Osteoblast (primary cell): Measurements from ENCODE around the gene NAV3. TPM values are rescaled to one million over a fixed set of nuclear protein-coding genes. Genes with fewer than 3 reads are reported as not detected.

Experiments used
- DNase-seq: peaks from one replicate; pipeline ENCODE4 v3.0.0; 2011; ENCODE audit warnings: low spot score, mixed read lengths; ENCODE audit not compliant: insufficient read length; ENCODE audit errors: missing footprints
- H2AFZ ChIP-seq: 2 replicates; pipeline ENCODE4 v1.6.0; 2011; ENCODE audit warnings: mild to moderate bottlenecking, low read length
- H3K27ac ChIP-seq: 2 replicates; pipeline ENCODE4 v1.5.1; 2011; ENCODE audit warnings: mild to moderate bottlenecking, low read depth, low read length, moderate library complexity
- H3K27me3 ChIP-seq: 2 replicates; pipeline ENCODE4 v1.6.0; 2012; ENCODE audit warnings: mild to moderate bottlenecking, control low read depth, inconsistent platforms, low read length, moderate library complexity; ENCODE audit not compliant: insufficient read depth
- H3K36me3 ChIP-seq: 2 replicates; pipeline ENCODE4 v1.5.1; 2011; ENCODE audit warnings: mild to moderate bottlenecking, low read length, control low read depth, moderate library complexity; ENCODE audit not compliant: insufficient read depth
- H3K4me1 ChIP-seq: 2 replicates; pipeline ENCODE4 v1.5.1; 2011; ENCODE audit warnings: mild to moderate bottlenecking, low read length, control low read depth, moderate library complexity; ENCODE audit not compliant: insufficient read depth
- H3K4me2 ChIP-seq: 2 replicates; pipeline ENCODE4 v1.6.0; 2011; ENCODE audit warnings: mild to moderate bottlenecking, low read length; ENCODE audit not compliant: insufficient read depth
- H3K4me3 ChIP-seq: fragments of 200-600 bp; sonication (generic); 3 replicates; pipeline ENCODE4 v1.5.1; 2012; ENCODE audit warnings: mild to moderate bottlenecking, low read length, inconsistent platforms; ENCODE audit not compliant: insufficient read depth
- H3K79me2 ChIP-seq: 2 replicates; pipeline ENCODE4 v1.6.0; 2012; ENCODE audit warnings: mild to moderate bottlenecking, low read length, control low read depth, inconsistent platforms; ENCODE audit not compliant: insufficient read depth
- H3K9me3 ChIP-seq: 2 replicates; pipeline ENCODE4 v1.5.1; 2011; ENCODE audit warnings: low read depth, low read length, control low read depth
- H4K20me1 ChIP-seq: 2 replicates; pipeline ENCODE4 v1.6.0; 2012; ENCODE audit warnings: mild to moderate bottlenecking, low read length, control low read depth; ENCODE audit not compliant: insufficient read depth
- CTCF ChIP-seq: IDR thresholded peaks from 2 replicates; pipeline ENCODE4 v1.5.1; 2011; ENCODE audit warnings: mild to moderate bottlenecking, low read depth, low read length, moderate library complexity; ENCODE audit errors: extremely low read depth
- total RNA-seq: library from RNA; depleted of rRNA; stranded (reverse); fragments of >200 nt; gene quantifications from 2 replicates; pipeline ENCODE4 v1.2.3, GENCODE V29; 2012

NAV3 gene
- total RNA-seq, 1 donor = 84.7 TPM

DNA sequence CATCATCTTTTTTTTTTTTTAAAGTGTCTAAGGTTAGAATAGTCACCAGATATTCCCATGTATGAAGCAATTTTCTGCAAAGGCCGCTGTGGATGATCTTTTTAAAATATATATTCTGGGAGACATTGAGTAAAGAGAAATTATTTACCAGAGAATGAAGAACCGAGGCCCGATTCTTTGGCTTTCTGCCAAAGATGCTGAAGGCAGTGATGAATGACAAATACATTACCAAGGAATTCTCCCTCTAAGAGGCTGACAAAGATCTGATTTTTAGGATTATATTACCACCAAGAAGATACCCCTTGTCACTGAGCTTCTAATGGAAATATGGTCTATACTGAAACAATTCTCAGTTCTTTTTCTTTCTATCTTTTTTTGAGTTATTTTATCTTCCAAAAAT, 336.8 kb downstream of the NAV3 start:
- H3K4me2 ChIP-seq = no peak overlapping the region
- H3K27me3 ChIP-seq = no peaks in the 10 kb centered on the region
- H4K20me1 ChIP-seq = no peaks in the 10 kb centered on the region
- H3K4me3 ChIP-seq = no peak overlapping the region
- DNase-seq = no peak
- H3K27ac ChIP-seq = no peak overlapping the region
- H2AFZ ChIP-seq = no peak overlapping the region
- no peaks in the 10 kb centered on the region for H3K9me3 ChIP-seq
- peaks cover 42% of the 10 kb centered on the region for H3K36me3 ChIP-seq
- H3K4me1 ChIP-seq = no peaks in the 10 kb centered on the region
- no peaks in the 10 kb centered on the region for H3K79me2 ChIP-seq
- TF ChIP-seq CTCF = no peak

- TF ChIP-seq CTCF = no peak
- Histone ChIP-seq H3K36me3 (peaks cover 39% of the 10 kb centered on the region), H3K27ac (no peak overlapping the region), H3K9me3 (no peaks in the 10 kb centered on the region), H3K4me1 (no peaks in the 10 kb centered on the region), H2AFZ (no peak overlapping the region), H3K27me3 (no peaks in the 10 kb centered on the region), H3K4me3 (no peak overlapping the region), H3K79me2 (no peaks in the 10 kb centered on the region), H3K4me2 (no peak overlapping the region), H4K20me1 (no peaks in the 10 kb centered on the region)
- DNase-seq = no peak
These were observed 340.4 kb downstream of the NAV3 start for GRCh38 chr12:78171061-78171460.

GRCh38 chr12:78176643-78177042, 345.9 kb downstream of the NAV3 start:
- no peak for DNase-seq
- peaks cover 54% of the 10 kb centered on the region for H3K36me3 ChIP-seq
- H3K4me1 ChIP-seq = no peaks in the 10 kb centered on the region
- no peaks in the 10 kb centered on the region for H3K79me2 ChIP-seq
- no peak for TF ChIP-seq CTCF
- H3K27ac ChIP-seq = no peak overlapping the region
- H2AFZ ChIP-seq = no peak overlapping the region
- no peaks in the 10 kb centered on the region for H4K20me1 ChIP-seq
- H3K4me3 ChIP-seq = no peak overlapping the region
- H3K9me3 ChIP-seq = no peaks in the 10 kb centered on the region
- H3K27me3 ChIP-seq = no peaks in the 10 kb centered on the region
- no peak overlapping the region for H3K4me2 ChIP-seq

GRCh38 chr12:78177298-78177697, 346.6 kb downstream of the NAV3 start:
- Histone ChIP-seq H3K79me2 (no peaks in the 10 kb centered on the region), H3K4me1 (no peaks in the 10 kb centered on the region), H3K36me3 (peaks cover 59% of the 10 kb centered on the region), H3K27ac (no peak overlapping the region), H3K9me3 (no peaks in the 10 kb centered on the region), H4K20me1 (no peaks in the 10 kb centered on the region), H2AFZ (no peak overlapping the region), H3K4me2 (no peak overlapping the region), H3K4me3 (no peak overlapping the region), H3K27me3 (no peaks in the 10 kb centered on the region)
- TF ChIP-seq CTCF = no peak
- DNase-seq = no peak
